Transverse colon (tissue), 4 donors: ENCODE results near the gene KIAA1217. TPM values are rescaled to one million over a fixed set of nuclear protein-coding genes. Genes with fewer than 3 reads are reported as not detected.

Experiments
- DNase-seq: peaks from one replicate; pipeline ENCODE4 v3.0.0-alpha.2; 2019
- H3K27ac ChIP-seq, 4 donors: fragments of 200-600 bp; sonication (generic); 2 replicates each; pipeline ENCODE4 v1.5.1; 2016 to 2018; ENCODE audit warnings: inconsistent platforms in 4 of 4
- H3K27me3 ChIP-seq: fragments of 200-600 bp; sonication (generic); 2 replicates; pipeline ENCODE4 v1.5.1; 2017; ENCODE audit warnings: inconsistent platforms
- H3K36me3 ChIP-seq, 4 donors: fragments of 200-600 bp; sonication (generic); 2 replicates each; pipeline ENCODE4 v1.5.1; 2017 to 2019; ENCODE audit warnings: inconsistent platforms in 4 of 4
- H3K4me1 ChIP-seq, 4 donors: fragments of 200-600 bp; sonication (generic); 2 replicates each; pipeline ENCODE4 v1.5.1; 2017 to 2020; ENCODE audit warnings: inconsistent platforms in 4 of 4
- H3K4me3 ChIP-seq, 4 donors: fragments of 200-600 bp; sonication (generic); 1 replicate in 1 of 4; 2 replicates in 3 of 4; pipeline versions ENCODE4 v1.5.1 to v1.6.1; 2017 to 2019; ENCODE audit warnings: inconsistent platforms in 4 of 4
- H3K9me3 ChIP-seq, 2 donors: fragments of 200-600 bp; sonication (generic); 2 replicates each; pipeline ENCODE4 v1.5.1; 2017 to 2019; ENCODE audit warnings: inconsistent platforms in 2 of 2
- CTCF ChIP-seq, 5 experiments: fragments of 200-600 bp in 3 of 5; fragments of 450-650 bp in 2 of 5; sonication (generic) in 3 of 5; IDR thresholded peaks; 1 replicate in 2 of 5; 2 replicates in 3 of 5; pipeline ENCODE4 v1.5.1; 2016 to 2017; ENCODE audit warnings: antibody characterized with exemption in 5 of 5, inconsistent platforms in 3 of 5, mild to moderate bottlenecking in 2 of 5, moderate library complexity in 1 of 5
- EP300 ChIP-seq: sonication (generic); formaldehyde crosslinking; IDR thresholded peaks from one replicate; pipeline ENCODE4 v1.6.1; 2017; ENCODE audit warnings: antibody characterized with exemption, low read depth
- POLR2A ChIP-seq: fragments of 450-650 bp; IDR thresholded peaks from one replicate; pipeline ENCODE4 v1.6.1; 2016; ENCODE audit warnings: antibody characterized with exemption, mild to moderate bottlenecking, moderate library complexity
- POLR2AphosphoS5 ChIP-seq, 3 donors: sonication (generic); formaldehyde crosslinking; IDR thresholded peaks; one replicate each; pipeline ENCODE4 v1.6.1; 2016; ENCODE audit warnings: antibody characterized with exemption in 3 of 3
- WGBS, 2 donors: methylation state at CpG; one replicate each; pipeline ENCODE4 v1.1.5; 2018; ENCODE audit warnings: low coverage in 1 of 2; 5-methylcytosine and 5-hydroxymethylcytosine counted together
- in situ Hi-C, 4 donors: fragments of 200-750 bp; cut with MboI; loops; one replicate each; pipeline versions ENCODE4 v1.15.0 to v1.15.1; 2017; ENCODE audit warnings: low sequenced_read_pairs in 3 of 4, low pct_ligation_motif_present in 1 of 4, low pct_unique_long_range_greater_than_20kb in 1 of 4
- intact Hi-C: fragments of 100-400 bp; cut with DNase I; formaldehyde crosslinking; loops from one replicate; pipeline ENCODE4 v1.15.1; 2023; ENCODE audit warnings: low total_unique reads
- total RNA-seq, 4 donors: library from RNA; depleted of rRNA; stranded (reverse); fragments of >200 nt; gene quantifications; one replicate each; pipeline ENCODE4 v1.1.0, GENCODE V29; 2016

Gene KIAA1217
- total RNA-seq, 4 donors from 2014 or later, result 56.5 to 175 (median 72.0) TPM

GRCh38 chr10:24315211-24315610 is 106.3 kb downstream of the KIAA1217 start:
- no peaks in the 10 kb centered on the region for H3K4me1 ChIP-seq
- no peak for DNase-seq
- in situ Hi-C loops (no loop called here), intact Hi-C loops (no loop called here)
- no peaks in the 10 kb centered on the region for H3K9me3 ChIP-seq
- no peak overlapping the region for H3K4me3 ChIP-seq
- WGBS, 2 donors, result 85 to 89% methylated on average over 5 to 7 of the region's 7 CpGs
- TF ChIP-seq POLR2A (no peak), CTCF (IDR thresholded peaks at IDR 0.05) (no peak), EP300 (no peak), POLR2AphosphoS5 (IDR thresholded peaks at IDR 0.05) (no peak)
- H3K36me3 ChIP-seq, result no peaks in the 10 kb centered on the region
- no peaks in the 10 kb centered on the region for H3K27me3 ChIP-seq
- H3K27ac ChIP-seq, result no peak overlapping the region

GRCh38 chr10:24318517-24318916 is 109.6 kb downstream of the KIAA1217 start:
- intact Hi-C loops (no loop called here), in situ Hi-C loops (no loop called here)
- Histone ChIP-seq H3K27ac (no peak overlapping the region), H3K4me1 (no peaks in the 10 kb centered on the region), H3K36me3 (no peaks in the 10 kb centered on the region), H3K27me3 (no peaks in the 10 kb centered on the region), H3K9me3 (no peaks in the 10 kb centered on the region), H3K4me3 (no peak overlapping the region)
- WGBS, 2 donors, result 51 to 73% methylated on average over 5 of the region's 5 CpGs
- TF ChIP-seq CTCF (IDR thresholded peaks at IDR 0.05), result no peak
- TF ChIP-seq EP300, result no peak
- TF ChIP-seq POLR2AphosphoS5 (IDR thresholded peaks at IDR 0.05), result no peak
- TF ChIP-seq POLR2A, result no peak
- DNase-seq, result no peak

DNA sequence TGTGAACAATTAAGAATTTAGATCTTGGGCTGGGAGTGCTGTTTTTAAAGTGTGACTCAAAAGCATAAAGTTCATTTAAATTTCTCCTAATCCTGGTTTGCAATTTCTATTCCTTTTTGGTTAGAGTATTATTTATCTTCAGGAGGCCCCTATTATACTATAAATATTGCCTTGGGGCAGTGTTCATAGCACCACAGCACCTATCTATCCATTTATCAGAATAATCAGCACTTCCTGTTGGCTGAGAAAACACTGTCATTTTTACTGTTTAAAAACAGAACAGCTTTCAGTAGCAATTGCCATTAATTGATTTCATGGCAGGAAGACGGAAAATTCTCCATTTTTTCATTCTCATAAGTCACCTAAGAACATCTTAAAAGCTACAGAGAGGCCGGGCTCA is 111.4 kb downstream of the KIAA1217 start:
- DNase-seq, result no peak
- no peaks in the 10 kb centered on the region for H3K4me1 ChIP-seq
- H3K27me3 ChIP-seq, result no peaks in the 10 kb centered on the region
- no peaks in the 10 kb centered on the region for H3K36me3 ChIP-seq
- 52 to 74% methylated on average over 2 of the region's 2 CpGs for WGBS, 2 donors
- H3K4me3 ChIP-seq, result no peak overlapping the region
- TF ChIP-seq EP300 (no peak), POLR2AphosphoS5 (IDR thresholded peaks at IDR 0.05) (no peak), CTCF (IDR thresholded peaks at IDR 0.05) (no peak), POLR2A (no peak)
- intact Hi-C loops (no loop called here), in situ Hi-C loops (no loop called here)
- no peaks in the 10 kb centered on the region for H3K9me3 ChIP-seq
- no peak overlapping the region for H3K27ac ChIP-seq

DNA sequence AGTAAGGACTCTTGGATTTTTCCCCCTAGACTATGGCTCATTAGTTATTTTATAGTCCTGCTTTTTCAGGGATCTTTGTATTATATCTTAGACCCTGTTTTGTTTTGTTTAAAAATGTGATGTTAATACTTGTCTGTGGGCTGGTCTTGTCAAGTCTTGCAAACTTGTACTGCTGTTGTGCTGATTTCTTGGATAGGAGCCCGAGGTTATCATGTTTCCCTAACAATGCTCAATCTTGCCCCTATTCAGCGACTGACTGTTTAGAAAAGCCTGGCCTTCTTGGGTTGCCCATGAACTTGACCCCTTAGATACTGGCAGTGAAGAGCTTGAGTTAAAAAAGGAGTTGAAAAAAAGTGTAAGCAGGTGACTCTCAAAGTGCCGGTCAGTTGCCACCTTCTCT is 115.7 kb downstream of the KIAA1217 start:
- H3K27ac ChIP-seq, result no peak overlapping the region
- TF ChIP-seq EP300, result no peak
- no peak for TF ChIP-seq POLR2A
- TF ChIP-seq POLR2AphosphoS5 (IDR thresholded peaks at IDR 0.05), result no peak
- TF ChIP-seq CTCF (IDR thresholded peaks at IDR 0.05), result no peak
- DNase-seq, result no peak
- in situ Hi-C loops, result no loop called here
- no peak overlapping the region for H3K4me3 ChIP-seq
- intact Hi-C loops, result no loop called here
- no peaks in the 10 kb centered on the region for H3K27me3 ChIP-seq
- no peaks in the 10 kb centered on the region for H3K36me3 ChIP-seq
- H3K9me3 ChIP-seq, result peaks cover 0 to 12% of the 10 kb centered on the region in 2 donors
- WGBS, 2 donors, result 63 to 70% methylated on average over 3 of the region's 3 CpGs
- no peaks in the 10 kb centered on the region for H3K4me1 ChIP-seq
